Measurements from ENCODE around the gene SH3PXD2A. TPM values are rescaled to one million over a fixed set of nuclear protein-coding genes. Genes with fewer than 3 reads are reported as not detected.
A peak's percentile ranks its signal among the peaks of the same experiment; 100 is the strongest.

The SH3PXD2A gene
- total RNA-seq, 1 donor from 2014 or later: 35.2 TPM

DNA sequence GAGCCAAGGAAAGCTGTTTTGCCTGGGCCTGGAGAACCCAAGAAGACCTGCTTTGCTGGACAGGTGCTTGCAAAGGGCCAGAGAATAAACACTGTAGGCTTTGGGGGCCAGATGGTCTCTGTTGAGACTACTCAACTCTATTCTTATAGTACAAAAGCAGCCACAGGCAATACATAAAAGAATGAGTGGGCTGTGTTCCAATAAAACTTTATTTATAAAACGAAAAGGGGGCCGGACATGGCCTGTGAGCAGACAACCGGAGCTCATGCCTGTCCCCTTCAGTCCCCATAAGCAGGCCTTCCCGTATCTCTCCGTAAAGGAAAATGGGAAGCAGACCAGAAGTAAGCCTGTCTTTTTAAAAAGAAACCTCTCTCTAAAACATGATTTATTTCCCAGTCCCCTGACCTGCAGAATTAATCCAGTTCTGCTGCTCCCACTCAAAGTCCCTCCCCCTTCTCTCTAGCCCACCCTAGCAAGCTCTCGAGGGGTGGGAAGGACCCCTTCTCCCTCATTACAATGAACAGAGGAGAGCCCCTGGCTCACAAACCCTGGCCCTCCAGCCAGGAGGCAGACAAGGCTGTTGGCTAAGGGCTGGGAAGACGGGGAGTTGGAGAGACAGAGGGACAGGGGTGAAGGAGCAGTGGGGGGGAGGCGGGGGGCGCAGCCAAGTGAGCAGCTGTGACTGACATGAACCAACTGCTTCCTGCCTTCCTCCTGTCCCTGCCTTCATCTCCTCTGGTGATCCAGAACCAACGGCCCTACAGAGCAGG is 184.1 kb downstream of the SH3PXD2A start:
- ATAC-seq (no peak), DNase-seq (no peak)
- Histone ChIP-seq H3K27me3 (no peaks in the 10 kb centered on the region), H3K4me3 (no peak overlapping the region), H3K27ac (no peak overlapping the region), H3K36me3 (no peaks in the 10 kb centered on the region), H3K4me1 (peaks cover 40% of the 10 kb centered on the region), H3K9me3 (no peaks in the 10 kb centered on the region)
- TF ChIP-seq, protein P1, sequence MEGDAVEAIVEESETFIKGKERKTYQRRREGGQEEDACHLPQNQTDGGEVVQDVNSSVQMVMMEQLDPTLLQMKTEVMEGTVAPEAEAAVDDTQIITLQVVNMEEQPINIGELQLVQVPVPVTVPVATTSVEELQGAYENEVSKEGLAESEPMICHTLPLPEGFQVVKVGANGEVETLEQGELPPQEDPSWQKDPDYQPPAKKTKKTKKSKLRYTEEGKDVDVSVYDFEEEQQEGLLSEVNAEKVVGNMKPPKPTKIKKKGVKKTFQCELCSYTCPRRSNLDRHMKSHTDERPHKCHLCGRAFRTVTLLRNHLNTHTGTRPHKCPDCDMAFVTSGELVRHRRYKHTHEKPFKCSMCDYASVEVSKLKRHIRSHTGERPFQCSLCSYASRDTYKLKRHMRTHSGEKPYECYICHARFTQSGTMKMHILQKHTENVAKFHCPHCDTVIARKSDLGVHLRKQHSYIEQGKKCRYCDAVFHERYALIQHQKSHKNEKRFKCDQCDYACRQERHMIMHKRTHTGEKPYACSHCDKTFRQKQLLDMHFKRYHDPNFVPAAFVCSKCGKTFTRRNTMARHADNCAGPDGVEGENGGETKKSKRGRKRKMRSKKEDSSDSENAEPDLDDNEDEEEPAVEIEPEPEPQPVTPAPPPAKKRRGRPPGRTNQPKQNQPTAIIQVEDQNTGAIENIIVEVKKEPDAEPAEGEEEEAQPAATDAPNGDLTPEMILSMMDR (IDR thresholded peaks at IDR 0.05): no peak
- intact Hi-C loops (cut with DNase I): no loop called here

DNA sequence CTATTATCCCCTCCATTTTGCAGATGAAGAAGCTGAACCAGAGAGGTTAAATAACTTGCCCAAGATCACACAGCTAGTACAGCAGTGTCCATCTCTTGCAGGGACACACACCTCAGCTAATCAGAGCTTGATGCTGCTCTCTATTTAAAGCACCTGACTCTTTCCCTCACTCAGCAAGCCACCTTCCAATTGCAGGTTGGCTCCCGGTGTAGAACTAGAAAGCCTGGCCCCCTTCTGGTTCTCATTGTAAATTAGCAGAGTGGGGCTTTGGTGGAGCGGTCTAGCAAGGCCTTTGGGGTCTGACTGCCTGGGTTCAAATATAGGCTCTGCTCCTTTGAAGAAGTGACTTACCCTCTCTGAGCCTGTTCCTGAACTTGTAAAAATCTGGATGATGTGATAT is 185.4 kb downstream of the SH3PXD2A start:
- Histone ChIP-seq H3K27ac (no peak overlapping the region), H3K9me3 (no peaks in the 10 kb centered on the region), H3K27me3 (no peaks in the 10 kb centered on the region), H3K36me3 (no peaks in the 10 kb centered on the region), H3K4me1 (peaks cover 35% of the 10 kb centered on the region), H3K4me3 (no peak overlapping the region)
- intact Hi-C loops (cut with DNase I): no loop called here
- DNase-seq: no peak
- TF ChIP-seq, protein P1 (IDR thresholded peaks at IDR 0.05): no peak
- ATAC-seq: no peak

DNA sequence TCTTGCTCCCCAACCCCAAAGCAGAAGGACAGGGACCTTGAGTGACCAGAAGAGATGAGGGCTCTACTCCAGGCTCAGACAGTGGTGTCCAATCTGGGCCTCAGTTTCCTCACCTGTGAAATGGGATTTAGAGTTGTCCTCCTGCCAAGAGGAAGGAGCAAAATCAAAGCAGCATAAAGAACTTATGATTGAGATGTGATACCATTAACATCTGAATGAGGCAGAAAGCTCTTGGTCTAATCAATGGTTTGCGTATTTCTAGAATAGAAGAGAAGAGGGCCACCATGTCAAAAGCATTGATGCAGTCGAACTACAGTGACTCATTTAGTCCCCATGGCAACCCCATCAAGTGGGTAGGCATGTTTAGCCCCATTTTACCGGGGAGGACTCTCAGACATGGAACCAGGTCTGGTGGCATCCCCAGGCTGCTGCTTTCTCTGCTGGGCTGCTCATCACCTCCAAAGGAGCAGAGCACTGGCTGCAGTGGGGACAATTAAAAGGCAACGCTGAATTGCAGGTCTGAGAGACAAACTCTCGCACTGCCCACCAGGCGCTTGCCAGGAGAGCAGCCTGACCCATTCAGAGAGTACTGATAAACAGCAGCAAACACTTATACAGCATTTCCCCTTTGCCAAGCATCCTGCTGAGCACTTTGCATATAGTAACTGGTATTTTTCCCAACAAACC is 186.0 kb downstream of the SH3PXD2A start:
- intact Hi-C loops (cut with DNase I): no loop called here
- Histone ChIP-seq H3K4me3 (no peak overlapping the region), H3K36me3 (no peaks in the 10 kb centered on the region), H3K27ac (no peak overlapping the region), H3K9me3 (no peaks in the 10 kb centered on the region), H3K27me3 (no peaks in the 10 kb centered on the region), H3K4me1 (peaks cover 35% of the 10 kb centered on the region)
- TF ChIP-seq, protein P1 (IDR thresholded peaks at IDR 0.05): no peak
- no peak for ATAC-seq
- DNase-seq: no peak

DNA sequence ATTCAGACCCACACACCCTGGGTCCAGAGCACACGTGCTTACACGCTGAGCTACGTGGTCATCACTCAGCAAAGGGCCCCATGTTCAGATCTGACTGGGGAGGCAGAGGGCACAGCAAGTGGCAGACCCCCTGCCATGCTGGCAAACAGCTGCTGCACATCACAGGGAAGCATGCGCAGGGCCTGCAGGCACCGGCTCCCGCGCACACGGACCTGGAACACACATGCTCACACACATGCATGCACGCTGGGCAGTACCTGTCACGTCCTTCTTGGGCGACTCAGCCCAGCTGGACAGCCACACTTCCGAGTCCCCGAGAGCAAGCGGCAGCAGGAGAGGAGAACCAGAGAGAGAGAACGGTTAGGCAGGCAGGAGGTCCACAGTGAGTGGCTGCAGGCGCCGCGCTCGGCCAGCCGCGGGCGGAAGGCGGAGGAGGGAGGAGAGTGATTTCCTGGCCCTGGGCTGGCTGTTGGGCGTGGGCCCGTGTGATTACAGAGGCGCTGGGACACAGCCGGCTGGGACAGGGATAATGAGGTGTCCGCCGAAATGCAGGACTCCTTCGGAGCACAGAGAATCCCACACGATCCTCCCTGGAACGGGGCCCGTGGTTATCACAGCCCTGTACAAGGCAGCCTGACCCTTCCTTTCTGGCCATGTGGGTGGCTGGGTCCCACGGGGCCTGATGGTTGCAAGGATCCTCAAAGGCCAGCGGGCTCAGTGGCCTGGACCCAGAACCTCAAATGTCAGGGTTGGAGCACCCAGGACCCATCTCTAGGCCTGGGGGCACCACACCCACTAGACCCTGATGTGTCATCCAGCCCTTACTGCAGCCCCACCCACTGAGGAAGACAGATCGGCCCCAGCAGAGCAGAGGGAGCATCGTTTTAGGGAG is 186.8 kb downstream of the SH3PXD2A start:
- ATAC-seq (peak; percentile 81), DNase-seq (peak; percentile 85)
- Histone ChIP-seq H3K36me3 (no peaks in the 10 kb centered on the region), H3K9me3 (no peaks in the 10 kb centered on the region), H3K27me3 (no peaks in the 10 kb centered on the region), H3K4me3 (peak overlapping the region; percentile 27), H3K27ac (peak overlapping the region; percentile 7), H3K4me1 (peaks cover 39% of the 10 kb centered on the region)
- TF ChIP-seq, protein P1 (IDR thresholded peaks at IDR 0.05): no peak
- intact Hi-C loops (cut with DNase I): no loop called here

DNA sequence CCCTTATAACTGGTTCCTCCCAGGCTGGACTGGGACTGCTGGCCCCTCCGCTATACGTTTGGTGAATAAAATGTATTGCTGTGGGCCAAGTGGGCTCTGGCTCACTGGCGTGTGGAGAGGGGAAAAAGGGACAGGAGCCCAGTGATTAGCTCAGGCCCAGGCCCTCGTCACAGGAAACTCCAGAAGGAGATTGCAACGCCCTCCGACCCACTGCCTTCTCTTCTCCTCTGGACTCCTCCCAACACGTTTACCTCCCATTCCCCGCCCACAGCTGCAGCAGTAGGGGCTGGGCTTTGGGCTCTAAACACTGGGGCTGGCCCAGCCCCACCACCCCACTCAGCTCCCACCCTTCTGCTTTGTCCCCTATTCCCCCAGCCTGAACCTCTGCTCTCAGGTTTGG is 188.0 kb downstream of the SH3PXD2A start:
- Histone ChIP-seq H3K9me3 (no peaks in the 10 kb centered on the region), H3K27ac (peak overlapping the region; percentile 25), H3K4me1 (peaks cover 41% of the 10 kb centered on the region), H3K4me3 (no peak overlapping the region), H3K27me3 (no peaks in the 10 kb centered on the region), H3K36me3 (no peaks in the 10 kb centered on the region)
- TF ChIP-seq, protein P1 (IDR thresholded peaks at IDR 0.05): no peak
- ATAC-seq: peak; percentile 6
- intact Hi-C loops (cut with DNase I): no loop called here
- DNase-seq: no peak
